Brain pericyte (primary cell): ENCODE measurements around the gene PPBP.
"Not testable (repeated sequence)": the region's sequence is repeated elsewhere in the genome, so short reads cannot be mapped to it uniquely, and the experiment has no call there.

Experiments
- DNase-seq: peaks from one replicate; pipeline ENCODE4 v3.0.0-alpha.2; 2012; ENCODE audit warnings: low read depth, low spot score

Gene PPBP

DNA sequence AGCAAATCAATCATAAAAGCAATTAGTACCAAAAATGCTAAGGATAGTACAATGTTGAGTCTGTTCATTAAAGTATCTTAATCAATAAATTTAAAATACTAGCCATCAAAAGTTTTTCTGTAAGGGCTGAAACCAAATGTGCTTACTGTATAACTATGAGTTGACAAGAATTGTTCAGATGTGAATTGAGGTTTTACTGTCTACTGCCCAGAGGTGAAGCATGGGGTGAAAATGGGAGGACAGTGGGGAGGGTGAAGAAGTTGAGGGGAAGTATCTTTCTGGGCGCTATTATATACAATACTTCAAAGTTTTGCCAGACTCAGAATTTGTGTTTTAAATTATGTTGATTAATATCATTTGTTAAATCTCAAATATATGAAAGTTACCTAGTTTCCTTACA lies 4.1 kb upstream of the PPBP start:
- no peak for DNase-seq

DNA sequence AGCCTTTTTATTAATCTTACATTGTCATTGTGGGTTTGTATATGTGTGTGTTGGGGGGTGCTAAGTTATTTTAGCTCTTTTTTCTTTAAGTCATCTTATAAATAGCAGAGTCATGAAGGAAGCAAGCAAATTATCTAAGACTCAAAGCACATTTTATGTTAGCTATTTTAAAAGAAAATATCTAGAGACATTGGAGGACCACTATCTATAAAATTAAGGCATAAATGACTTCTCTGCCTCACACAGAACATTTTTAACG lies 3.7 kb upstream of the PPBP start:
- DNase-seq, result no peak

DNA sequence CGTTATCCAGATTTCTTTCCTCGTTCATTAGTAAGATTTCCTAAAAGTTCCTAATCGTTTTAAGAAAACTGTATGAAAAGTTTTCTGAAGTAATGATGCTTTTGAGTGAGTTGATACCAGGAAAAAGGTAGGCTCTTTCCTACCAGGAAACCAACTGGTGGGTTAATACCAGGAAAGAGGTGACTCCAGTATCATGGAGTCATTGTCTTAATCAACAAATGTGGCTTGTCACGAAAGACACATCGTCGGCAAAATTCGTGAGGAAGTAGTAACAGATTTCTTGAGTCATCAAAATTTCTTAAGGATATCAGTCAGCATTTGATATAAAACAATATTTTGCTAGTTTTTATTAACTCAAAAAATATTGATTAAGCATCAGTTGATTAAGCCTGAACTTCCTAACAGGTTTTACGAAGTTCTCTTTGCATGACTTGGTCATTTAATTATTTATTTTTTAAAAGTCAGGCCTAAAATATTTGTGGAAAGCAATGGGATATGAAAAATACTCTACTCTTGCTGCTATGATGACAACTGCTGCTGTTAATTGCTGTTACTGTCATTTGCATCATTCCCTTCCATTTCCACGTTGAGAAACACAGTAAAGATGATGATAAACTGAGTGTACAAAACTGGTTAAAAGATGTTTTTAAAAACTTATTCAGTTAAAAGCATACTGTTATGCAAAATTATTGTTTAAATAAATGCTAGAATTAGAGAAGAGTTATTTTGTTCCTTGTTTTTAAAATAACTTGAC lies 3.2 kb upstream of the PPBP start:
- no peak for DNase-seq

DNA sequence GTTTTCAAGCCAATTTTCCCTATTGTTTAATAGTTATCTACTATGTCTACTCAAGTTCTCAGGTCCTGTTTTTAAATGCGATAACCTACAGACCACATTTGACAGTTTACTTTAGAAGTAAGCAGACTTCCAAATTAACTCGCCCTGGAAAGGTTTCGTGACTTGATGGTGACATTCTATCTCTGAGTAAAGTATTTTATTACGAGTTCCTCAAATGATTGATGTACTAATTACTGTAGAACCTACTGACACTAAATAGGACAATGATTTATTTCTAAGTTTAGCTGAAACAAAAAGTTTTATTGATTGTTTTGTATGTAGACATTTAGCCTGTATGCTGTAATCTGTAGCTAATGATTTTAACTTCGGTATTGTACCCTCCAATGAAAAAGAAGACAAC lies 1.9 kb upstream of the PPBP start:
- no peak for DNase-seq

DNA sequence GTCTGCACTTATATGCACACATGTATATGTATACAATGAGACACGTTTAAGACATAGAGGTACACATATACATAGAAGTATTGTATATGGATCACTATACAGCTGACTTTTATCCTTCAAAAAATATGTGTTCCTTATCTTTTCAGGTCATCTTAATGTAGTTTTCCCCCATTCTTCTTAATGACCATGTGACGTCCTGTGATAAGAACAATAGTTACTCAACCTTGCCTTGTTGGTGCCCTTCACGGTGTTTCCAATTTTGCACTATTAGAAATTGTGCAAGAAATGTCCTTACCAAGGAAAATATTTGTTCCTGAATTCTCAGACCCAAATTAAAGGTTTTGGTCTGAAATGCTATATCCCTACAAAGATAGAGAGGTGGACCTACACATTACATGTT lies 1.0 kb upstream of the PPBP start:
- DNase-seq, result no peak

DNA sequence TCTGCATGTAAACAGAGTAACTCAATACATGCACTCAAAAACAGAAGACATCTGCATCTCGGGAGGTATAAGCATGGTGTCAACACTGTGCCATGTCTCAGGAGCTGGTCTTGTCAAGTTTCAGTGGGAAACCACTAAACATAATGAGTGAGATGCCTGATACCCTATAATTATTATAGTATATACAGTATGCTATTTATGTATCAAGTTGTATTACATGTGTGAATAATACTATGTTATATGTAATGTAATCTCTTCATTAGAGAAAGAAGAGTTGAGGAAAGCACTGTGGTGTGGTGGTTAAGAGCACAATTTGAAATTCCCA lies 2.5 kb downstream of the PPBP start:
- no peak for DNase-seq

DNA sequence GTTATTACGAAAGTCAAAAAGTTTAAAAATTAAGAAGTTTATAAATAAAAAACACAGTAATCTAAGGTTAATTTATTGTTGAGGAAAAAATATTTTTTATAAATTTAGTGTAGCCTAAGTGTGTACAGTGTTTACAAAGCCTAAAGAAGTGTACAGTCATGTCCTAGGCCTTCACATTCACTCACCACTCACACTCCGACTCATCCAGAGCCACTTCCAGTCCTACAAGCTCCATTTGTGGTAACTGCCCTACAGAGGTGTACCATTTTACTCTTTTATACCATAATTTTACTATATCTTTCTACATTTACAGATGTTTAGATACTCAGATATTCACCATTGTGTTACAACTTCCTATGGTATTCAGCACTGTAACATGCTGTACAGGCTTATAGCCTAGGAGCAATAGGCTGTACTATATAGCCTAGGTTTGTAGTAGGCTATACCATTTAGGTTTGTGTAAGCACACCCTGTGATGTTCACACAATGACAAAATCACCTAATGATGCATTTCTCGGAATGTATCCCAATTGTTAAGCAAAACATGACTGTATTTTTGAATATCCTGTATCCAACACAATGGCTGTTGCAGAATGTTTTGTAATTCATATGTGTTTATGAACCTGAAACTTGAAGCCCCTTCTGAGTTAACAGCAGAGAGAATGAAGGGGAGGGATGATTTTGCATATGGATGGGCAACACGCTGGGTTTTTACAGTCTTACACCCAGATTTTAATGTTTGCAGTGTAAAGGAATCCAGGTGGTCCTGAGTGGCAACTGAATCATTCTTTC lies 3.1 kb downstream of the PPBP start:
- no peak for DNase-seq

DNA sequence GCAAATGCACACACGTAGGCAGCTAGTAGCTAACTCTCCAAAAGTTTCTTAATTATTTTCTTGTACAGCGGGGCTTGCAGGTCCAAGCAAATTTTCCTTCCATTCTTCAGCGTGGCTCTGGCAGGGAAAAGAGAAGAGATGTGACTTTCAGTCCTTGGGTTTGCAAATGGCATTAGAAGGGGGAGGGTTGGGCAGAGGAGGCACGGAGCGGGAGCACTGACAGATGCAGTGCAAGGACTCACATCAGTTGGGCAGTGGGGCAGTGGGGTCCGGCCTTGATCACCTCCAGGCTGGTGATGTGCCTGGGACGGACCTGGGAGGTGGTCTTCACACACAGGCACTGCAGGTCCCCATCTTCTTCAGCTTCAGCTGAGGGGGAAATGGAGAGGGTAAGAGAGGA lies 6.8 kb downstream of the PPBP start:
- not testable (repeated sequence) for DNase-seq

DNA sequence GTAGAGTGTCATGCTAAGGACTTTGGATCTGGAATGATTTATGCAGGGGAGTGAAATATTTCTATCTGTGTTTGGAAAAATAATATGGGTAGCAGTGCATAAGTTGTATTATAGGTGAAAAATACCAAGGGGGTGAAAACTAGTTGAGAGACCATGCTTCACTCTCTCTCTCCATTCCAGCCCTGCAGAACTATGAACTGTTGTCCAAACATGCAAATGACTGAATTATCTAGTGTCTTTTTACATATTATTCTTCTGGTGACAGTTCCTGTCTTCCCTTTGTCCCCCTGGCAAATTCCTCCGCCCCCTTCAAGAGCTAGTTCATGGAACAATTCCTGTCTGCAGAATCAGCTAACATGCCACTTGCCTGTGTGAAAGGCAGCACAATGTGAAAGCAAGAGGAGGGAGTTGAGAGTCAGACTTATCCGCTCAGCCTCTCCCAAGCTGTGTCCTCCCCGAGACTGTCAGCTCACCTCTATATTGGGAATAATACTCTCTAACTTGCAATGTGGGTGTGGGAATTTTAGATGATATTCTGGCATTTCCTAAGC lies 8.5 kb downstream of the PPBP start:
- DNase-seq, result no peak

DNA sequence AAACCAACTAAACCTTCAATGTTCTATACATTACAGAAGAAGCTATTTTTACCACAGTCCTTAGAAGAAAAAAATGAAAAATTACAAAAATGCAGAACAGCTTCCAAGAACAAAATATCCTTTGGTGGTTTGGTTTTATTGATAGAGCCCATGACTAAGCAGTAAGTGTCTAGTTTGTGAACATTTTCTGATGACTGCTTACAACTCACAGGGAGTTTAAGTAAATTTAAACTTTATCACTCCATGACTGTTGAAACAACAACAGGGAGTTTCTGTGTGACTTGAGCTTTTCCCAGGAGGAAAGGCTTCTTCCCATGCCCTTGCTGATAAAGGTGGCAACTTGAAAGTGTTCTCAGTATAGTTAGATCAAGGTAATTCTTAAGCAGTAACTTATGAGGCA lies 9.1 kb downstream of the PPBP start:
- peak; percentile 20 for DNase-seq

DNA sequence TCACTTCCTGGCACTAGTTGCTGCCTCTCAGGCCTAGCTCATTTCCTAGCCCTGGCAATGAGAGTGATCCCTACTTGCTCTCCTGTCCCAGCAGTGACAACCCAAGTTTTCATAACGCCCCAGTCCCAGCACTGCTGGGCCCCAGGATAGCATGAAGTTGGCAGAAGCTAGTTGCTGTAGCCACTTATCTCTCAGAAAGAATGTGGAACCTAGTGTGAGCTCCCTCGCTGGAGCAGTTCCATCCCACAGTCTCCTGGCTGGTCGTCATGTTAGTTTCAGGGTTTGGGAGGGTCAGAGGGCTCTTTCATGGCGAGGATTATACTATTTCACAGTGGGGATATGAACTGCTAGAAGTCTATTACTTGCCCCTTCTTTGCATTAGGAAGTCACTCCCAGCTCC lies 11.3 kb downstream of the PPBP start:
- DNase-seq, result no peak

DNA sequence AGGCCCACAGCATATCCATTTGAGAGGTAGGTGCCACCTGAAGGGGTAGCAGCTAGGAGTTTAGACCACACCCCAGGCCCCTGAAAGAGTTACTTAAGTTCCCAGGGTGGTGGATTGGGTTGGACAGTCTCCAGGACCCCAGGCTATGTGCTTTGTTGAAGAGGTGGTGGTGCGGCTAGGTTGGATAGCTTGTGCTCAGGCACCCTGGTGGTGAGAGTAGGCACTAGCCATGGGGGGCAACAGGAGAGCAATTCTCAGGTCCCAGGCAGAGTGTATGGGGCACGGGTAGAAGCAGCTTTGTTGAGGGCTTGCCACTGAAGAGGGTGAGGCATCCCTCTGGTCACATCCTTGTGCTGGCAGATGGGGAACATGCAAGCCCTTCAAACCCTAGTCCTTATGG lies 11.8 kb downstream of the PPBP start:
- no peak for DNase-seq

DNA sequence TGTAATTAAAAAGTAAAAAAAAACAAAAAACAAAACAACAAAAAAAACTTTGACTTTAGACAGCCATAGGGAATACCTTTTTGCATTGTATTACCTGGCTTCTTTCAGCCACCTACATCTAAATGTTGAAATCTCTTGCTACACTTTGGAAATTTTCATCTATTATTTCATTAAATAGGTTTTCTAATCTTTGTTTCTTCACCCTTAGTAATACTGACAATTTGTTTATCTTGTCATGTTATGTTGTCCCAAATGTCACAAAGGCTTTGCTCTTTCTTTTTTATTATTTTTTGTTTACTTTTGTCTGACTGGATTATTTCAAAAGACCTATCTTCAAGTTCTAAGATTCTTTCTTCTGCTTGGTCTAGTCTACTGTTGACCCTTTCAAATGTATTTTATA lies 13.6 kb downstream of the PPBP start:
- DNase-seq, result no peak

DNA sequence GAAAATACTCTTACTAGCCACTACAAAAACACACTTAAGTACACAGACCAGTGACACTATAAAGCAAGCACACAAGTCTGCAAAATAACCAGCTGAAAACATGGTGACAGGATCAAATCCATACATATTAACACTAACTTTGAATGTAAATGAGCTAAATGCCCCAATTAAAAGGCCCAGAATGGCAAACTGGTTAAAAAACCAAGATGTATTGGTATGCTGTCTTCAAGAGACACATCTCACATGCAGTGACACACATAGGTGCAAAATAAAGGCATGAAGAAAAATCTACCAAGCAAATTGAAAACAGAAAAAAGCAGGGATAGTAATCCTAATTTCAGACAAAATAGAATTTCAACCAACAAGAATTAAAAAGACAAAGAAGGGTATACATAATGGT lies 17.0 kb downstream of the PPBP start:
- DNase-seq, result no peak

DNA sequence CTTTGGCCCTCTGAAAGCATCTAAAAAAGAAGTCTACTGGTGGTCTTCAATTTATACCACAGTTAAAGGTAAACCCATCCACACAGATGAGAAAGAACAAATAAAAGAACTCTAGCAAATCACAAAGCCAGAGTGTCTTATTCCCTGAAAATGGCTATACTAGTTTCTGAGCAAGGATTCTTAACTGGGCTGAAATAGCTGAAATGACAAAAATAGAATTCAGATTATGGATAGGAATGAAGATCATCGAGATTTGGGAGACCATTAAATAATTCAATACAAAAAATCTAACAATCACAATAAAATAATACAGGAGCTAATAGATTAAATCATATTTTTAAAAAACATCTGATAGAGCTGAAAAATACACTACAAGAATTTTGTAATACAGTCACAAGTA lies 18.0 kb downstream of the PPBP start:
- no peak for DNase-seq

DNA sequence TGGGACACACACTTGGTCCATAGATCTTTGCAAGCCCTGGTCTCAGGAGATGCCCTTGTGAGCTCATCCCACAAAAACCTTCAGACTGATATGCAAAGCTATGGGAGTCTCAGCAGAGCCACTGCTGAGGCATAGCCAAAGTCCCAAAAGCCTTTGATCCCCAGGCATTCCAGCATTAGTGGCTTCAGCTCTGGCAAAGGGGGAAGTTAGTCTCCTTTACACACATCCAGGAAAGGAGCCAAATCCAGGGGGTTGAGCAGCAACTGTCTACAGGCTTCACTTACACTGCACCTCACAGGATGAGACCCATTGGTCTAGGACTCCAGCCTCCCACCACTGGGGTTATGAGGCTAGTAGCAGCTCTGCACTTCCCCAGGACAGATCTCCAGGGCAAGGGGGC lies 20.1 kb downstream of the PPBP start:
- no peak for DNase-seq

DNA sequence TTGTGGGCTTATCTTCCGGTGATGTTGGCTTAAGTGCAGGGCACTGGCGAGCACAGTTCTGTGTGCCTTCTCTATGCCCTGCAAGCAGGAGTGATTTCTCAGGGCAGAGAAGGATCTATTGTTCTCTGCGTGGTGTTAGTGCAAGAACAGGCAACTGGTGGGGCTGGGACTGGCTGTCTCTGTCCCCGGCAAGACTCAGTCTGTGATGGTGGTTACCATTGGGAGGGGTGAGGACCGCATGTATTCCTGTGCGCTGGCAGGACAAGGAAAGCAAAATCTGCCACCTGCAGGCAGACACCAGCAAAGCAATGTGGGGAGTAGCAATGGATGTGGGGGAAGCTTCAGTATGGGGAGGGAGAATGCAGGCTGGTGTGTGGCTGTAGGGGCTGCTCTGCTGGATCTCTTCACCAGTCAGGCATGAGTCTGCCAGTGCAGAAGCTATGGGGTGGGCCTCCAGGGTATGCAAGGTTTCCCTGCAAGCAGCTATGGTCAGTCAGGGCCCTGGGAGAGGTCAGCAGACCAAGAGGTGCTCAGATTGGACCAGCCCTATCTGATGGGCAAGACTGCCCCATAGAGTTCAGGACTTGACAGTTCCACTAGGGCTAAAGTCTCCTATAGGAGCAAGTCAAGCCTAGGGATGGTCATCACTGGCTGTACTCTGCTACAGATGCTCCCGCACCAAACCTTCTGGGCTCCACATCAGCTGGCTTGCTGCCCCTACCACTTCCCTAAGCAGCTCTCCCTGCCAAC lies 23.0 kb downstream of the PPBP start:
- DNase-seq, result no peak

DNA sequence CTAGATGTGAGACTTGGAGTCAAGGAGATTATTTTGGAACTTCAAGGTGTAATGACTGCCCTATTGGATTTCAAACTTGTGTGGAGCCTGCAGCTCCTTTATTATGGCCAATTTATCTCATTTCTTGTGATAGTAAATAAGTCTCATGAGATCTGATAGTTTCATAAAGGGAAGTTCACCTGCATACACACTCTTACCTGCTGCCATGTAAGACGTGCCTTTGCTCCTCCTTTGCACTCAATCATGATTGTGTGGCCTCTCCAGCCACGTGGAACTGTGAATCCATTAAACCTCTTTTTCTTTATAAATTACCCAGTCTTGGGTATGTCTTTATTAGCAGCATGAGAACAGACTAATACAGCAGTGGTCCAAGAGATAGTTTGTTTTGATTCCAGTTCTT lies 25.3 kb downstream of the PPBP start:
- DNase-seq, result no peak

DNA sequence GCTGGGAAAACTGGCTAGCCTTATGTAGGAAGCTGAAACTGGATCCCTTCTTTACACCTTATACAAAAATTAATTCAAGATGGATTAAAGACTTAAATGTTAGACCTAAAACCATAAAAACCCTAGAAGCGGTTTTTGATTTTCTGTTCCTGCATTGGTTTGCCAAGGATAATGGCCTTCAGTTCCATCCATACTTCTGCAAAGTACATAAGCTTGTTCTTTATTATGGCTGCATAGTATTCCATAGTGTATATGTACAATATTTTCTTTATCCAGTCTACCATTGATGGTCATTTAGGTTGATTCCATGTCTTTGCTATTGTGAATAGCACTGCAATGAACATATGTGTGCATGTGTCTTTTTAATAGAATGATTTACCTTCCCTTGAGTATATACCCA lies 28.9 kb downstream of the PPBP start:
- DNase-seq, result not testable (repeated sequence)

DNA sequence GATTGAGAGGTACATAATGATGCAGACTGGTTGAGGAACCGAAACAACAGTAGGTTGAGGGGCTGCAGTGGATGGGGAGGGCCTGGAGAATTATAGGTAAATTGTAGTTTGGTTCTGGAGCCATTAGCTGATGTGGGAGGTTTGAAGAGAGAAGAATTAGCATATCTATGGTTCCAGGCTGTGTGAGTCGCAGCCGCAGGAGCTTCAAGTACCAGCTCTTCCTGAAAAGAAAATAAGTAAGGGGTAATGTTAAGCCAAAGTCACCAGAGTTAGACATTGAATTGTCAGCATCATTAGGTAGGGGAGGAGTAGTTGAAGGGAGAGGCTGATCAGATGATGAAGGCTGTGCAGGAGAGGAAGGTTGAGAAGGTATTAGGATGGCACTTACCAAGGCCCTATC lies 35.6 kb downstream of the PPBP start:
- DNase-seq, result no peak

DNA sequence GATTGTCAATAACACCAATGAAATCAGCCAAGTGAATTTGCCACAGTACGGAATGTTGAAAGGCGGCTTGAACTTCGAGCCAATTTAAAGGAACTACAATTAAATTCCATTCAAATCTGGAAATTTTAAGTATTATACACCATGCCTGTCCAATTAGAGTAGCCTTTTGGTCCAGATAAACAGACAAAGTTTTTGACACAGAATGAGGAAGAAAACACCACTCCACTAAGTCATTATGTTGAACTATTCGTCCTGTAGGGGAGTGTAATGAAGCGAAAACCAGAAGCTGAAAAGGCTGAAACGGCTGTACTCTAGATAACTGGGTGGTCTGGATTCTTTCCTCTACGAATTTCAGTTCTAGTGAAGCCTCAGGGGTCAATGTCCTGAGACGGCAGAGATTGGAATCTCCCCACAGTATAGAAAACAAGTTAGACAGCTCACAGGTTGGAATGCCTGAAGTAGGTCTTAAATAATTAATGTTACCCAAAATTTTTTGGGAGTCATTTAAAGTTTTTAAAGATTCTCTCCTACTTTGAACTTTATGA lies 37.5 kb downstream of the PPBP start:
- DNase-seq, result not testable (repeated sequence)

DNA sequence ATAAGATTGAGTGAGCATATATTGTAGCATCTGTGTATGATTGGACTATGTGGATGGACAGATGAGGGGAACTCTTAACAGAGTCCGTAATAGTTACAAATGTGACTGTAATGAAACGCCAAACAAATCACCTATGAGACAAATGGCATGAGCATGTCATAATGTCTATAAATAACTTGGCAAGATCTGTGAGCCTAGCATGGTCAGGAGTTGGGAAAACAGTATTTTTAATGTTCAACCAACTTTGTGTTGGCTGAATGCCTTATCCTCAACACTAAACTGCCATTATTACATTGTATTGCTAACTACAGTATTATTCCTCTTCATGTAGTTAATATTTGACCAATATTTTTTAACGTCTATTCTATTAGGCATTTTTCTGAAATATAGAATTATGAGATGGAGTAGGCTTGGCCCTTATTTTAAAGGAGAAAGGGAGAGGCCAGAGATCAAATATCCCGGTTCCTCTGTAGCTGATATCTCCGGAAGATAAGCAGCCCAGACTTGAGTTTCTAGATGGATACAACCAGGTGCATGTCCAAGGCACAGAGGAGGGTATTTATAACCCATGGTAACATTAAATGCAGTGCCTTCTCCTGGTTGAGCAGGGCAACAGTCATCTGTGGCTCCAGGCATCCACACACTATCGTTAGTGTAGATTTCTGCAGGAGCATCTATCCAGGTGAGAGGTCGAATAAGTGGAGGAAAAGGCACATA lies 38.8 kb downstream of the PPBP start:
- DNase-seq, result no peak
